Trophoblast cell (in vitro differentiated cells and primary cell): ENCODE measurements around the gene TTC12.

Experiments
- DNase-seq, 2 donors: peaks; one replicate each; pipeline ENCODE4 v3.0.0-alpha.2; 2016
- H2AFZ ChIP-seq: 2 replicates; pipeline ENCODE4 v1.6.1; 2013; ENCODE audit warnings: low read length, moderate library complexity, mild to moderate bottlenecking; ENCODE audit not compliant: insufficient read depth, poor library complexity
- H2AK5ac ChIP-seq: 2 replicates; pipeline ENCODE4 v1.6.1; 2013; ENCODE audit warnings: mild to moderate bottlenecking, low read length
- H2BK120ac ChIP-seq: 2 replicates; pipeline ENCODE4 v1.6.1; 2013; ENCODE audit warnings: low read length, mild to moderate bottlenecking, moderate library complexity; ENCODE audit not compliant: insufficient read depth, poor library complexity
- H2BK12ac ChIP-seq: 2 replicates; pipeline ENCODE4 v1.6.1; 2013; ENCODE audit warnings: mild to moderate bottlenecking, low read length, moderate library complexity
- H2BK5ac ChIP-seq: 2 replicates; pipeline ENCODE4 v1.6.1; 2013; ENCODE audit warnings: low read length, low read depth, moderate library complexity, mild to moderate bottlenecking; ENCODE audit not compliant: poor library complexity
- H3K14ac ChIP-seq: 2 replicates; pipeline ENCODE4 v1.6.1; 2013; ENCODE audit warnings: mild to moderate bottlenecking, low read length
- H3K18ac ChIP-seq: 2 replicates; pipeline ENCODE4 v1.6.1; 2013; ENCODE audit warnings: mild to moderate bottlenecking, low read length
- H3K23ac ChIP-seq: 2 replicates; pipeline ENCODE4 v1.6.1; 2013; ENCODE audit warnings: low read length
- H3K27ac ChIP-seq: 2 replicates; pipeline ENCODE4 v1.5.1; 2013; ENCODE audit warnings: low read depth, mild to moderate bottlenecking, inconsistent platforms, low read length, moderate library complexity
- H3K27me3 ChIP-seq: 2 replicates; pipeline ENCODE4 v1.6.1; 2013; ENCODE audit warnings: inconsistent platforms, mild to moderate bottlenecking, low read length, moderate library complexity; ENCODE audit not compliant: insufficient read depth
- H3K36me3 ChIP-seq, 2 experiments: 1 replicate in 1 of 2; 2 replicates in 1 of 2; pipeline ENCODE4 v1.6.1; 2013; ENCODE audit warnings: low read length in 2 of 2, mild to moderate bottlenecking in 2 of 2, moderate library complexity in 1 of 2; ENCODE audit not compliant: insufficient read depth in 2 of 2, control insufficient read depth in 1 of 2
- H3K4ac ChIP-seq: 2 replicates; pipeline ENCODE4 v1.6.1; 2013; ENCODE audit warnings: low read depth, mild to moderate bottlenecking, low read length, moderate library complexity
- H3K4me1 ChIP-seq, 2 experiments: 1 replicate in 1 of 2; 2 replicates in 1 of 2; pipeline ENCODE4 v1.6.1; 2013; ENCODE audit warnings: low read length in 2 of 2, mild to moderate bottlenecking in 2 of 2, moderate library complexity in 1 of 2; ENCODE audit not compliant: insufficient read depth in 2 of 2, control insufficient read depth in 1 of 2
- H3K4me2 ChIP-seq: 2 replicates; pipeline ENCODE4 v1.6.1; 2013; ENCODE audit warnings: inconsistent platforms, mild to moderate bottlenecking, low read length, moderate library complexity
- H3K4me3 ChIP-seq: 2 replicates; pipeline ENCODE4 v1.5.1; 2013; ENCODE audit warnings: mild to moderate bottlenecking, low read depth, low read length, inconsistent platforms
- H3K79me1 ChIP-seq: one replicate; pipeline ENCODE4 v1.6.1; 2013; ENCODE audit warnings: low read length
- H3K79me2 ChIP-seq: 2 replicates; pipeline ENCODE4 v1.6.1; 2013; ENCODE audit warnings: low read length, mild to moderate bottlenecking; ENCODE audit not compliant: control insufficient read depth, insufficient read depth, poor library complexity
- H3K9ac ChIP-seq: 2 replicates; pipeline ENCODE4 v1.6.1; 2013; ENCODE audit warnings: mild to moderate bottlenecking, low read length
- H3K9me3 ChIP-seq: 2 replicates; pipeline ENCODE4 v1.6.1; 2013; ENCODE audit warnings: low read depth, mild to moderate bottlenecking, control low read depth, inconsistent platforms, low read length; ENCODE audit not compliant: insufficient read depth
- H4K12ac ChIP-seq: 2 replicates; pipeline ENCODE4 v1.6.1; 2013; ENCODE audit warnings: low read depth, mild to moderate bottlenecking, low read length, moderate library complexity
- H4K8ac ChIP-seq: 2 replicates; pipeline ENCODE4 v1.6.1; 2013; ENCODE audit warnings: low read depth, mild to moderate bottlenecking, low read length, moderate library complexity
- H4K91ac ChIP-seq: one replicate; pipeline ENCODE4 v1.6.1; 2013; ENCODE audit warnings: low read depth, mild to moderate bottlenecking, low read length, moderate library complexity
- WGBS: extraction: QIAGEN DNeasy Blood & Tissue Kit; methylation state at CpG from one replicate; pipeline ENCODE4 v1.1.7; 2013; ENCODE audit warnings: missing lambda C conversion rate; ENCODE audit not compliant: insufficient read length, insufficient coverage; ENCODE audit errors: extremely low coverage; 5-methylcytosine and 5-hydroxymethylcytosine counted together

TTC12 gene

GRCh38 chr11:113286009-113286408, 28.4 kb upstream of the TTC12 start:
- Histone ChIP-seq H3K4me1 (peaks cover 0 to 2% of the 10 kb centered on the region in 2 experiments), H3K14ac (no peak overlapping the region), H2BK12ac (no peak overlapping the region), H3K36me3 (no peaks in the 10 kb centered on the region), H3K9me3 (peaks cover 4% of the 10 kb centered on the region), H4K8ac (no peak overlapping the region), H3K79me1 (no peaks in the 10 kb centered on the region), H2BK120ac (no peak overlapping the region), H4K91ac (no peak overlapping the region), H2AK5ac (no peak overlapping the region), H3K27me3 (no peaks in the 10 kb centered on the region), H3K4me2 (no peak overlapping the region), H2BK5ac (no peak overlapping the region), H2AFZ (no peak overlapping the region), H3K4me3 (no peak overlapping the region), H3K79me2 (no peaks in the 10 kb centered on the region), H3K9ac (no peak overlapping the region), H3K27ac (no peak overlapping the region), H4K12ac (no peak overlapping the region), H3K4ac (no peak overlapping the region), H3K23ac (no peak overlapping the region), H3K18ac (no peak overlapping the region)
- no peak for DNase-seq
- no CpG with 5 or more reads among the region's 3 CpGs for WGBS

GRCh38 chr11:113286509-113287497, 27.6 kb upstream of the TTC12 start:
- DNase-seq: no peak
- no CpG with 5 or more reads among the region's 11 CpGs for WGBS
- Histone ChIP-seq H3K9me3 (peaks cover 4% of the 10 kb centered on the region), H3K9ac (peak overlapping the region; percentile 25), H3K23ac (no peak overlapping the region), H3K27me3 (no peaks in the 10 kb centered on the region), H3K79me2 (no peaks in the 10 kb centered on the region), H3K27ac (no peak overlapping the region), H3K79me1 (no peaks in the 10 kb centered on the region), H2BK12ac (no peak overlapping the region), H3K14ac (no peak overlapping the region), H2AFZ (no peak overlapping the region), H3K4ac (no peak overlapping the region), H3K4me2 (no peak overlapping the region), H4K8ac (no peak overlapping the region), H2BK120ac (no peak overlapping the region), H3K36me3 (no peaks in the 10 kb centered on the region), H4K91ac (no peak overlapping the region), H3K4me3 (no peak overlapping the region), H3K4me1 (peaks cover 0 to 2% of the 10 kb centered on the region in 2 experiments), H3K18ac (no peak overlapping the region), H2BK5ac (no peak overlapping the region), H2AK5ac (no peak overlapping the region), H4K12ac (no peak overlapping the region)

GRCh38 chr11:113287801-113288200, 26.6 kb upstream of the TTC12 start:
- Histone ChIP-seq H2BK5ac (no peak overlapping the region), H3K18ac (no peak overlapping the region), H4K8ac (no peak overlapping the region), H2BK120ac (no peak overlapping the region), H2BK12ac (no peak overlapping the region), H3K27me3 (no peaks in the 10 kb centered on the region), H2AFZ (no peak overlapping the region), H3K4me2 (no peak overlapping the region), H3K79me1 (no peaks in the 10 kb centered on the region), H3K79me2 (no peaks in the 10 kb centered on the region), H3K4ac (no peak overlapping the region), H3K23ac (no peak overlapping the region), H3K9ac (no peak overlapping the region), H3K9me3 (peaks cover 4% of the 10 kb centered on the region), H4K91ac (no peak overlapping the region), H3K4me3 (no peak overlapping the region), H4K12ac (no peak overlapping the region), H3K36me3 (no peaks in the 10 kb centered on the region), H3K4me1 (peaks cover 0 to 2% of the 10 kb centered on the region in 2 experiments), H3K27ac (no peak overlapping the region), H3K14ac (no peak overlapping the region), H2AK5ac (no peak overlapping the region)
- DNase-seq: no peak
- no CpG with 5 or more reads among the region's 3 CpGs for WGBS

GRCh38 chr11:113288286-113288863, 26.0 kb upstream of the TTC12 start:
- Histone ChIP-seq H3K9me3 (peaks cover 4% of the 10 kb centered on the region), H3K27ac (no peak overlapping the region)

More at GRCh38 chr11:113288286-113288863, 26.0 kb upstream of the TTC12 start:
- H3K4me2 ChIP-seq: no peak overlapping the region
- no peak overlapping the region for H3K23ac ChIP-seq
- H3K79me2 ChIP-seq: no peaks in the 10 kb centered on the region
- H4K8ac ChIP-seq: no peak overlapping the region
- H3K79me1 ChIP-seq: no peaks in the 10 kb centered on the region
- peak in 1 of 2 donors; percentile 22 for DNase-seq
- no peak overlapping the region for H4K12ac ChIP-seq
- H3K14ac ChIP-seq: no peak overlapping the region
- no CpG with 5 or more reads among the region's 6 CpGs for WGBS
- no peaks in the 10 kb centered on the region for H3K36me3 ChIP-seq
- H2AFZ ChIP-seq: no peak overlapping the region
- H3K4me3 ChIP-seq: no peak overlapping the region
- H2BK5ac ChIP-seq: no peak overlapping the region
- H2BK12ac ChIP-seq: no peak overlapping the region
- H3K27me3 ChIP-seq: no peaks in the 10 kb centered on the region
- H3K18ac ChIP-seq: no peak overlapping the region
- no peak overlapping the region for H3K4ac ChIP-seq
- H2BK120ac ChIP-seq: no peak overlapping the region
- H2AK5ac ChIP-seq: no peak overlapping the region
- no peak overlapping the region for H3K9ac ChIP-seq
- no peak overlapping the region for H4K91ac ChIP-seq
- H3K4me1 ChIP-seq: peaks cover 0 to 2% of the 10 kb centered on the region in 2 experiments
